Progenitor cell of endocrine pancreas (in vitro differentiated cells): ENCODE measurements around the gene VPS8. TPM values are rescaled to one million over a fixed set of nuclear protein-coding genes. Genes with fewer than 3 reads are reported as not detected.
A peak's percentile ranks its signal among the peaks of the same experiment; 100 is the strongest.

ENCODE experiments used
- DNase-seq: peaks from one replicate; pipeline ENCODE4 v3.0.0; 2021; ENCODE audit warnings: low spot score; ENCODE audit not compliant: unreplicated experiment
- H3K27ac Mint-ChIP-seq: 2 replicates; pipeline ENCODE4 v1.8.0; 2021; ENCODE audit warnings: mild to moderate bottlenecking, moderate library complexity, mixed read lengths
- H3K27me3 Mint-ChIP-seq: 2 replicates; pipeline ENCODE4 v1.8.0; 2021; ENCODE audit warnings: mixed read lengths
- H3K36me3 Mint-ChIP-seq: 2 replicates; pipeline ENCODE4 v1.8.0; 2022; ENCODE audit warnings: mixed read lengths; ENCODE audit not compliant: insufficient read depth
- H3K4me1 Mint-ChIP-seq: 2 replicates; pipeline ENCODE4 v1.8.0; 2021; ENCODE audit warnings: low read depth, mixed read lengths
- H3K4me3 Mint-ChIP-seq: 2 replicates; pipeline ENCODE4 v1.8.0; 2021; ENCODE audit warnings: low read depth, mild to moderate bottlenecking, moderate library complexity, mixed read lengths
- H3K9me3 Mint-ChIP-seq: 2 replicates; pipeline ENCODE4 v1.8.0; 2021; ENCODE audit warnings: low read depth, mixed read lengths
- total RNA-seq: library from RNA; stranded (reverse); gene quantifications from 2 replicates; pipeline ENCODE4 v1.2.1, GENCODE V29; 2021
- TF ChIP-seq, protein P1 (sequence below): fragments of 200-600 bp; sonication (generic); IDR thresholded peaks from one replicate; pipeline ENCODE4 v1.5.0; 2021; ENCODE audit warnings: antibody characterized with exemption, mild to moderate bottlenecking; ENCODE audit not compliant: unreplicated experiment

The VPS8 gene
- total RNA-seq, 1 donor from 2014 or later, result 89.4 TPM

DNA sequence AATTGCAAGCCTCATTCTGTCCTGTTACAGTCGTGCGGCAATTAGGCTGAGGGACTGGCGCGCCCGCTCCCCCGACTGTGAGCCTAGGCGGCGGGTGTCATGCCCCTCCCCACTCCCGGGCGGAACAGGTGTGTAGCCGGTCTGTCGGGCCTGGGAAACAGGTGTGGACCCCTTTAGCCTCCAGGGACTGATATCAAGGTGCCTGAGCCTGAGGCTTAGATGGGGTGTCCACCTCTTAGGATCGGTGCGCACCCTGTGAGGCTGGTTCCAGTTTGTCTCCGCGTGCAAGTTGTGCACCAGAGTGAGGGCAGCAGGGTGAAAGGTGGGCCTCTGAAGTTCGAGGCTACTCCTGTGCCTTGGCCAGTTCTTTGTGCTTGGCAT, 686 bp downstream of the VPS8 start:
- H3K4me1 Mint-ChIP-seq, result peaks cover 10% of the 10 kb centered on the region
- H3K4me3 Mint-ChIP-seq, result peak overlapping the region; percentile 91
- no peaks in the 10 kb centered on the region for H3K9me3 Mint-ChIP-seq
- H3K27me3 Mint-ChIP-seq, result no peaks in the 10 kb centered on the region
- peak; percentile 19 for DNase-seq
- peaks cover 2% of the 10 kb centered on the region for H3K36me3 Mint-ChIP-seq
- TF ChIP-seq, protein P1, sequence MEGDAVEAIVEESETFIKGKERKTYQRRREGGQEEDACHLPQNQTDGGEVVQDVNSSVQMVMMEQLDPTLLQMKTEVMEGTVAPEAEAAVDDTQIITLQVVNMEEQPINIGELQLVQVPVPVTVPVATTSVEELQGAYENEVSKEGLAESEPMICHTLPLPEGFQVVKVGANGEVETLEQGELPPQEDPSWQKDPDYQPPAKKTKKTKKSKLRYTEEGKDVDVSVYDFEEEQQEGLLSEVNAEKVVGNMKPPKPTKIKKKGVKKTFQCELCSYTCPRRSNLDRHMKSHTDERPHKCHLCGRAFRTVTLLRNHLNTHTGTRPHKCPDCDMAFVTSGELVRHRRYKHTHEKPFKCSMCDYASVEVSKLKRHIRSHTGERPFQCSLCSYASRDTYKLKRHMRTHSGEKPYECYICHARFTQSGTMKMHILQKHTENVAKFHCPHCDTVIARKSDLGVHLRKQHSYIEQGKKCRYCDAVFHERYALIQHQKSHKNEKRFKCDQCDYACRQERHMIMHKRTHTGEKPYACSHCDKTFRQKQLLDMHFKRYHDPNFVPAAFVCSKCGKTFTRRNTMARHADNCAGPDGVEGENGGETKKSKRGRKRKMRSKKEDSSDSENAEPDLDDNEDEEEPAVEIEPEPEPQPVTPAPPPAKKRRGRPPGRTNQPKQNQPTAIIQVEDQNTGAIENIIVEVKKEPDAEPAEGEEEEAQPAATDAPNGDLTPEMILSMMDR, result no peak
- peak overlapping the region; percentile 95 for H3K27ac Mint-ChIP-seq

DNA sequence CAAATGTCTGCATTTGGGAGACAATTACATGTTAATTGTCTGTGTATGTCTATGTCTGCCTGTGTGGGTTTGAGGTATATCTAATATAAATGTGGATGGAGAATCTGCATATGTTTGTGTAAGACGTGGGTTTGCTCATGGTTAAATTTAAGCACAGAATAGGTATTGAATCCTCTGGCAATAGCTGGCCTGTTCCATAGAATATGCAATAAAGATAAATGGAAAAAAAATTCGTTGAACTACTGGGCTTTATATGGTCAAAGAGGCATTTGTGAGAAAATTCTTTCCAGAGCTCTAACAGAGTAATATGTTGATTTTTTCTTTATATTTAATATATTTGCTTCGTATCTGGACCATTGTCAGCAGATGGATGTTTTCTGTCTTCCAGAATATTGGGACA, 1.4 kb downstream of the VPS8 start:
- Mint-ChIP-seq H3K27me3 (no peaks in the 10 kb centered on the region), H3K27ac (no peak overlapping the region), H3K4me3 (peak overlapping the region; percentile 91), H3K36me3 (peaks cover 2% of the 10 kb centered on the region), H3K9me3 (no peaks in the 10 kb centered on the region), H3K4me1 (peaks cover 8% of the 10 kb centered on the region)
- TF ChIP-seq, protein P1, result no peak
- no peak for DNase-seq

DNA sequence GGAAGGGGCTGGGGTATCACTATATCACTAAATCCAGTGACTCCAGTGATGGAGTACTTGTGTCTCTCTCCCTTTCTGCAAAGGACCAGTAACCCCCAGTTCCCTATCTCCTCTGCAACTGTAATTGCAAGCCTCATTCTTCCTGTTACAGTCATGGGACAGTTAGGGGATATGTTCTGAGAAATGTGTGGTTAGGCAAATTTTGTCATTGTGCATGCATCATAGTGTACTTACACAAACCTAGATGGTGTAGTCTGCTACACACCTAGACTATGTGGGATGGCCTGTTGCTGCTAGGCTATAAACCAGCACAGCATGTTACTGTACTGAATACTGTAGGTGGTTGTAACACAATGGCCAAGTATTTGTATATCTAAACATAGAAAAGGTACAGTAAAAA, 2.2 kb downstream of the VPS8 start:
- H3K9me3 Mint-ChIP-seq, result no peaks in the 10 kb centered on the region
- DNase-seq, result no peak
- TF ChIP-seq, protein P1, result no peak
- H3K4me1 Mint-ChIP-seq, result peaks cover 6% of the 10 kb centered on the region
- peaks cover 2% of the 10 kb centered on the region for H3K36me3 Mint-ChIP-seq
- H3K4me3 Mint-ChIP-seq, result no peak overlapping the region
- H3K27ac Mint-ChIP-seq, result no peak overlapping the region
- H3K27me3 Mint-ChIP-seq, result no peaks in the 10 kb centered on the region

DNA sequence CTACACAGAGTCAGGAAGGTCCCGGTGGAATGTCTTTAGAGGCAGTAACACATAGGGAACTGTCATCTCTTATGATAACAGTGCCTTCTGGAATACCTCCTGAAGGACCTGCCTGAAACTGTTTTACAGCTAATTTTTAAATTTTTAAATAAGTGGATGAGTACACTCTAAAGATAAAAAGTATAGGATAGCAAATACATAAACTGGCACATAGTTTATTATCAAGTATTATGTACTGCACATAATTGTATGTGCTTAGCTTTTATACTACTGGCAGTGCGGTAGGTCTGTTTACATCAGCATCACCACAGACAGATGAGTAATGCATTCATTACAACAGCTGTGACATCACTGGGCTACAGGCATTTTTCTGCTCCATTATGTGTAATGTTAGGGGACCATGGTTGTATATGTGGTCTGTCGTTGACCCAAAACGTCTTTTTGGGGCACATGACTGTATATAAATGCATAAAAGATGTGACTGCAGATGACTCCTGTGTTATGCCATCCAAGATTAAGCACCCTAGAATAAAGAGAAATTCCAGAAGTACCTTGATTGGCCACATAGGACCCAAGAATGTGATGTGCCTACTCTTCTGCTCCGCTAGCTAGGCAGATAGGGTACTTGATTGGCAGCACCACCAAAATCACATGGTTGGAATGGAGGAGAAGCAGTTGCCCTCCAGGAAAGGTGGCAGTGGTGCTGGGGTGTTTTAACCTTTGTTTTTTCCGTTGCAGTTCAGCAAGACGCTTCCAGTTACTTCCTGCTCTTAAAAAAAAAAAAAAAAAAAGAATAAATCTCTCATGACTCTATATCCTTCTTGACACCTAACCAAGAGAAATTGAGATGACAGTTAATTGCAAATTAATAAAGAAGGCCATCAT, 3.3 kb downstream of the VPS8 start:
- no peaks in the 10 kb centered on the region for H3K9me3 Mint-ChIP-seq
- H3K4me3 Mint-ChIP-seq, result no peak overlapping the region
- no peaks in the 10 kb centered on the region for H3K27me3 Mint-ChIP-seq
- TF ChIP-seq, protein P1, result no peak
- no peak overlapping the region for H3K27ac Mint-ChIP-seq
- H3K4me1 Mint-ChIP-seq, result peaks cover 6% of the 10 kb centered on the region
- DNase-seq, result no peak
- peaks cover 2% of the 10 kb centered on the region for H3K36me3 Mint-ChIP-seq

- peaks cover 6% of the 10 kb centered on the region for H3K4me1 Mint-ChIP-seq
- DNase-seq, result no peak
- peaks cover 2% of the 10 kb centered on the region for H3K36me3 Mint-ChIP-seq
- H3K27me3 Mint-ChIP-seq, result no peaks in the 10 kb centered on the region
- TF ChIP-seq, protein P1, result no peak
- H3K4me3 Mint-ChIP-seq, result no peak overlapping the region
- no peak overlapping the region for H3K27ac Mint-ChIP-seq
- H3K9me3 Mint-ChIP-seq, result no peaks in the 10 kb centered on the region
These were observed 4.6 kb downstream of the VPS8 start for GRCh38 chr3:184816614-184817013.
